H1 (cell line): ENCODE measurements around the gene RNF130. TPM values are rescaled to one million over a fixed set of nuclear protein-coding genes. Genes with fewer than 3 reads are reported as not detected.

ENCODE experiments used
- ATF2 ChIP-seq: IDR thresholded peaks from 2 replicates; pipeline ENCODE4 v1.6.1; 2012; ENCODE audit warnings: low read length, inconsistent platforms
- polyA plus RNA-seq, 7 experiments: library from polyadenylated mRNA; depleted of rRNA in 3 of 7; stranded (reverse) in 5 of 7; unstranded in 2 of 7; fragments of >200 nt in 5 of 7; fragments of 200-250 nt in 2 of 7; gene quantifications; 1 replicate in 5 of 7; 2 replicates in 1 of 7; 4 replicates in 1 of 7; pipeline versions ENCODE4 v1.2.1 to v1.2.3, GENCODE V29; 2011 to 2013; ENCODE audit warnings: missing spikeins in 2 of 7, mixed read lengths in 2 of 7
- total RNA-seq: library from RNA; stranded (reverse); fragmentation: NEBNext Ultra II Directional; extraction: Animal tissue kit (Norgen Biotek cat#: 25700); gene quantifications from 2 replicates; pipeline ENCODE4 v1.2.1, GENCODE V29; 2021

The RNF130 gene
- total and polyA plus RNA-seq, 2 of the 8 experiments (the other 6 are each of a cell fraction or from before 2014, with no cell fraction given) = 65.1 to 70.0 TPM

GRCh38 chr5:180113660-180114303 is 42.2 kb upstream of the RNF130 start (continued):
- TF ChIP-seq ATF2 = no peak
